Caco-2 (cell line): ENCODE data around the gene FLNA. TPM values are rescaled to one million over a fixed set of nuclear protein-coding genes. Genes with fewer than 3 reads are reported as not detected.
A peak's percentile ranks its signal among the peaks of the same experiment; 100 is the strongest.

Experiments used
- BruUV-seq: library from RNA; stranded (reverse); fragments of 400-500 nt; replicated peaks from 2 replicates; lab custom pipeline; 2021; lab: Mats Ljungman, UMichigan
- CTCF ChIA-PET: fragments of 300-600 bp; sonication (Branson Sonifier 250); formaldehyde crosslinking; loops from one replicate; lab custom pipeline; 2022; ENCODE audit warnings: antibody characterized with exemption; lab: Charles Lee
- POLR2A ChIA-PET: fragments of 300-600 bp; sonication (Branson Sonifier 250); formaldehyde crosslinking; loops from one replicate; lab custom pipeline; 2022; ENCODE audit warnings: antibody characterized with exemption; lab: Charles Lee
- DNase-seq, 2 experiments: peaks; one replicate each; pipeline versions ENCODE4 v3.0.0 to v3.0.0-alpha.2; 2020 to 2022
- H3K27me3 ChIP-seq: replicated peaks from 2 replicates; pipeline ENCODE4 v1.6.0; 2011; ENCODE audit warnings: low read length; ENCODE audit not compliant: control insufficient read depth, insufficient read depth
- H3K36me3 ChIP-seq: 2 replicates; pipeline ENCODE4 v1.5.1; 2011; ENCODE audit warnings: low read length; ENCODE audit not compliant: control insufficient read depth, insufficient read depth
- H3K4me1 ChIP-seq: fragments of 250-450 bp; sonication (Bioruptor Pico); 2 replicates; pipeline ENCODE4 v1.5.1; 2020; ENCODE audit warnings: mild to moderate bottlenecking
- H3K4me3 ChIP-seq: 2 replicates; pipeline ENCODE4 v1.5.1; 2011; ENCODE audit warnings: low read depth, mild to moderate bottlenecking, control low read depth, low read length
- H3K9me3 ChIP-seq: fragments of 250-450 bp; sonication (Bioruptor Pico); 2 replicates; pipeline ENCODE4 v1.5.1; 2020; ENCODE audit warnings: mild to moderate bottlenecking, moderate library complexity
- H3K27ac Mint-ChIP-seq: one replicate; pipeline ENCODE4 v1.8.0; 2022; ENCODE audit warnings: mixed read lengths; ENCODE audit not compliant: unreplicated experiment
- H3K27me3 Mint-ChIP-seq: one replicate; pipeline ENCODE4 v1.8.0; 2022; ENCODE audit warnings: mixed read lengths; ENCODE audit not compliant: insufficient read depth, unreplicated experiment
- H3K36me3 Mint-ChIP-seq: one replicate; pipeline ENCODE4 v1.8.0; 2022; ENCODE audit warnings: mild to moderate bottlenecking, mixed read lengths; ENCODE audit not compliant: insufficient read depth, unreplicated experiment
- H3K4me1 Mint-ChIP-seq: one replicate; pipeline ENCODE4 v1.8.0; 2022; ENCODE audit warnings: low read depth, mixed read lengths; ENCODE audit not compliant: unreplicated experiment
- H3K4me3 Mint-ChIP-seq: one replicate; pipeline ENCODE4 v1.8.0; 2022; ENCODE audit warnings: mild to moderate bottlenecking, moderate library complexity, mixed read lengths; ENCODE audit not compliant: unreplicated experiment
- H3K9me3 Mint-ChIP-seq: one replicate; pipeline ENCODE4 v1.8.0; 2022; ENCODE audit warnings: mixed read lengths; ENCODE audit not compliant: unreplicated experiment
- CTCF ChIP-seq, 2 experiments: fragments of 200-600 bp in 1 of 2; IDR thresholded peaks; 1 replicate in 1 of 2; 2 replicates in 1 of 2; pipeline versions ENCODE4 v1.5.1 to v1.8.0; 2011 to 2022; ENCODE audit warnings: antibody characterized with exemption in 1 of 2, control low read depth in 1 of 2, inconsistent platforms in 1 of 2, low read depth in 1 of 2, low read length in 1 of 2, mild to moderate bottlenecking in 1 of 2, moderate library complexity in 1 of 2; ENCODE audit not compliant: insufficient read depth in 1 of 2, severe bottlenecking in 1 of 2, unreplicated experiment in 1 of 2
- intact Hi-C: fragments of 100-400 bp; cut with micrococcal nuclease; formaldehyde crosslinking; loops from one replicate; pipeline ENCODE4 v1.10.0; 2022; ENCODE audit not compliant: unreplicated experiment
- total RNA-seq: library from RNA; stranded (reverse); gene quantifications from 2 replicates; pipeline ENCODE4 v1.2.3, GENCODE V29; 2022

The FLNA gene
- total RNA-seq, 1 experiment from 2014 or later: 546 TPM

GRCh38 chrX:154322890-154323289 is 51.5 kb downstream of the FLNA start:
- CTCF ChIA-PET: no interaction called here
- H3K4me1 ChIP-seq: no peaks in the 10 kb centered on the region
- no peaks in the 10 kb centered on the region for H3K36me3 ChIP-seq
- POLR2A ChIA-PET: no interaction called here
- DNase-seq: no peak
- H3K36me3 Mint-ChIP-seq: no peaks in the 10 kb centered on the region
- H3K4me3 ChIP-seq: no peak overlapping the region
- no peaks in the 10 kb centered on the region for H3K4me1 Mint-ChIP-seq
- no peaks in the 10 kb centered on the region for H3K9me3 Mint-ChIP-seq
- no peaks in the 10 kb centered on the region for H3K27me3 ChIP-seq
- BruUV-seq: no TSS peak
- intact Hi-C loops: no loop called here
- no peak overlapping the region for H3K27ac Mint-ChIP-seq
- no peaks in the 10 kb centered on the region for H3K9me3 ChIP-seq
- H3K27me3 Mint-ChIP-seq: peaks cover 9% of the 10 kb centered on the region
- no peak for TF ChIP-seq CTCF (IDR thresholded peaks at IDR 0.05; ENCODE audit: insufficient read depth in 1 of 2, low read depth in 1 of 2, low read length in 1 of 2, severe bottlenecking in 1 of 2, unreplicated experiment in 1 of 2)
- no peak overlapping the region for H3K4me3 Mint-ChIP-seq

GRCh38 chrX:154321594-154321993 is 52.8 kb downstream of the FLNA start:
- ChIA-PET POLR2A (no interaction called here), CTCF (no interaction called here)
- H3K27me3 ChIP-seq: no peaks in the 10 kb centered on the region
- Mint-ChIP-seq H3K4me1 (no peaks in the 10 kb centered on the region), H3K36me3 (no peaks in the 10 kb centered on the region), H3K9me3 (no peaks in the 10 kb centered on the region), H3K27me3 (peaks cover 9% of the 10 kb centered on the region), H3K4me3 (no peak overlapping the region), H3K27ac (no peak overlapping the region)
- no peaks in the 10 kb centered on the region for H3K9me3 ChIP-seq
- no peak for TF ChIP-seq CTCF (IDR thresholded peaks at IDR 0.05; ENCODE audit: insufficient read depth in 1 of 2, low read depth in 1 of 2, low read length in 1 of 2, severe bottlenecking in 1 of 2, unreplicated experiment in 1 of 2)
- peak in 1 of 2 experiments; percentile 11 for DNase-seq
- H3K4me1 ChIP-seq: no peaks in the 10 kb centered on the region
- H3K36me3 ChIP-seq: no peaks in the 10 kb centered on the region
- intact Hi-C loops: no loop called here
- H3K4me3 ChIP-seq: no peak overlapping the region
- no TSS peak for BruUV-seq

- no peaks in the 10 kb centered on the region for H3K36me3 Mint-ChIP-seq
- no peak for DNase-seq
- ChIA-PET CTCF (no interaction called here), POLR2A (no interaction called here)
- Histone ChIP-seq H3K27me3 (no peaks in the 10 kb centered on the region), H3K4me3 (no peak overlapping the region), H3K9me3 (no peaks in the 10 kb centered on the region), H3K4me1 (no peaks in the 10 kb centered on the region), H3K36me3 (no peaks in the 10 kb centered on the region)
- H3K9me3 Mint-ChIP-seq: no peaks in the 10 kb centered on the region
- BruUV-seq: no TSS peak
- peaks cover 9% of the 10 kb centered on the region for H3K27me3 Mint-ChIP-seq
- intact Hi-C loops: no loop called here
- no peaks in the 10 kb centered on the region for H3K4me1 Mint-ChIP-seq
- no peak overlapping the region for H3K4me3 Mint-ChIP-seq
- H3K27ac Mint-ChIP-seq: no peak overlapping the region
- no peak for TF ChIP-seq CTCF (IDR thresholded peaks at IDR 0.05; ENCODE audit: insufficient read depth in 1 of 2, low read depth in 1 of 2, low read length in 1 of 2, severe bottlenecking in 1 of 2, unreplicated experiment in 1 of 2)
Measured at GRCh38 chrX:154321152-154321551, 53.3 kb downstream of the FLNA start.
